ENCODE data around the gene CFAP221.

The CFAP221 gene

DNA sequence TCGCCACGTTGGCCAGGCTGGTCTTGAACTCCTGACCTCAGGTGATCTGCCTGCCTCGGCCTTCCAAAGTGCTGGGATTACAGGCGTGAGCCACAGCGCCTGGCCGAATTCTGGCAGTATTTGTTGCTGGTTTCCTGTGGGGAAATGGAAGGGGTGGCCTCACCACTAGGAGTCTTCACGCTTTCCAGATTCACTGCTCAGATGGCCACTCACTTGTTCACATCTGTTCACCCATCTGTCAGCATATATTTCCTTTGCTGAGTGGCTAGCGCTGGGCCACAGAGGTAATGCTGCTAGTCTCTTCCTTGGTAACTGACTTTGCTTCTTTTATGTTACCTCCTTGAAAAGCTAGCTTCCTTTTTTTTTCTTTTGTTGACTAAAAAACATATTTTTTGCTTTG, 162.0 kb downstream of the CFAP221 start:
- TF ChIP-seq ZNF274 (IDR thresholded peaks at IDR 0.05; ENCODE audit: low read depth, low read length), result no peak
- no peak overlapping the region for H3K4me3 ChIP-seq (ENCODE audit: low read length)
